ENCODE measurements around the gene TBC1D8. TPM values are rescaled to one million over a fixed set of nuclear protein-coding genes. Genes with fewer than 3 reads are reported as not detected.

TBC1D8 gene
- total RNA-seq, 1 donor from 2014 or later: 16.3 TPM

- no peak for DNase-seq (ENCODE audit: extremely low spot score, unreplicated experiment)
- Mint-ChIP-seq H3K9me3 (ENCODE audit: unreplicated experiment) (no peaks in the 10 kb centered on the region), H3K27ac (ENCODE audit: unreplicated experiment) (no peak overlapping the region), H3K27me3 (ENCODE audit: unreplicated experiment) (no peaks in the 10 kb centered on the region), H3K36me3 (ENCODE audit: unreplicated experiment) (peaks cover 19% of the 10 kb centered on the region), H3K4me3 (ENCODE audit: unreplicated experiment) (no peak overlapping the region), H3K4me1 (ENCODE audit: unreplicated experiment) (no peaks in the 10 kb centered on the region)
- TF ChIP-seq CTCF (IDR thresholded peaks at IDR 0.05): no peak
Observed at GRCh38 chr2:100965596-100965995, 185.6 kb downstream of the TBC1D8 start.

GRCh38 chr2:100964681-100965169, 186.5 kb downstream of the TBC1D8 start:
- H3K4me3 Mint-ChIP-seq (ENCODE audit: unreplicated experiment): no peak overlapping the region
- H3K36me3 Mint-ChIP-seq (ENCODE audit: unreplicated experiment): peaks cover 15% of the 10 kb centered on the region
- DNase-seq (ENCODE audit: extremely low spot score, unreplicated experiment): no peak
- H3K4me1 Mint-ChIP-seq (ENCODE audit: unreplicated experiment): no peaks in the 10 kb centered on the region
- H3K27ac Mint-ChIP-seq (ENCODE audit: unreplicated experiment): no peak overlapping the region
- TF ChIP-seq CTCF (IDR thresholded peaks at IDR 0.05): no peak
- no peaks in the 10 kb centered on the region for H3K27me3 Mint-ChIP-seq (ENCODE audit: unreplicated experiment)
- H3K9me3 Mint-ChIP-seq (ENCODE audit: unreplicated experiment): no peaks in the 10 kb centered on the region

- Mint-ChIP-seq H3K4me1 (ENCODE audit: unreplicated experiment) (no peaks in the 10 kb centered on the region), H3K9me3 (ENCODE audit: unreplicated experiment) (no peaks in the 10 kb centered on the region), H3K36me3 (ENCODE audit: unreplicated experiment) (peaks cover 15% of the 10 kb centered on the region), H3K27ac (ENCODE audit: unreplicated experiment) (no peak overlapping the region), H3K27me3 (ENCODE audit: unreplicated experiment) (no peaks in the 10 kb centered on the region), H3K4me3 (ENCODE audit: unreplicated experiment) (no peak overlapping the region)
- DNase-seq (ENCODE audit: extremely low spot score, unreplicated experiment): no peak
- TF ChIP-seq CTCF (IDR thresholded peaks at IDR 0.05): no peak
Observed at GRCh38 chr2:100964222-100964621, 187.0 kb downstream of the TBC1D8 start.

GRCh38 chr2:100963026-100963375, 188.2 kb downstream of the TBC1D8 start:
- Mint-ChIP-seq H3K4me3 (ENCODE audit: unreplicated experiment) (no peak overlapping the region), H3K4me1 (ENCODE audit: unreplicated experiment) (no peaks in the 10 kb centered on the region), H3K36me3 (ENCODE audit: unreplicated experiment) (peaks cover 11% of the 10 kb centered on the region), H3K27ac (ENCODE audit: unreplicated experiment) (no peak overlapping the region), H3K27me3 (ENCODE audit: unreplicated experiment) (no peaks in the 10 kb centered on the region), H3K9me3 (ENCODE audit: unreplicated experiment) (no peaks in the 10 kb centered on the region)
- TF ChIP-seq CTCF (IDR thresholded peaks at IDR 0.05): no peak
- DNase-seq (ENCODE audit: extremely low spot score, unreplicated experiment): no peak

GRCh38 chr2:100962366-100963025, 188.7 kb downstream of the TBC1D8 start:
- Mint-ChIP-seq H3K4me3 (ENCODE audit: unreplicated experiment) (no peak overlapping the region), H3K4me1 (ENCODE audit: unreplicated experiment) (no peaks in the 10 kb centered on the region), H3K36me3 (ENCODE audit: unreplicated experiment) (peaks cover 8% of the 10 kb centered on the region), H3K27ac (ENCODE audit: unreplicated experiment) (no peak overlapping the region), H3K27me3 (ENCODE audit: unreplicated experiment) (no peaks in the 10 kb centered on the region), H3K9me3 (ENCODE audit: unreplicated experiment) (no peaks in the 10 kb centered on the region)
- no peak for TF ChIP-seq CTCF (IDR thresholded peaks at IDR 0.05)
- DNase-seq (ENCODE audit: extremely low spot score, unreplicated experiment): no peak
